ENCODE data around the gene SOD3. TPM values are rescaled to one million over a fixed set of nuclear protein-coding genes. Genes with fewer than 3 reads are reported as not detected.

SOD3 gene
- total and polyA plus RNA-seq, 2 of the 8 experiments (the other 6 are each of a cell fraction or from before 2014, with no cell fraction given), result 4.9 TPM

- no peak overlapping the region for H3K18ac ChIP-seq (ENCODE audit: extremely low read depth, low read length)
- no peak for DNase-seq (ENCODE audit: low read depth in 1 of 2, low spot score in 2 of 2)
- H4K20me1 ChIP-seq (replicated peaks in 1 of 2; ENCODE audit: control insufficient read depth in 1 of 2, insufficient read depth in 2 of 2, low read length in 2 of 2), result no peaks in the 10 kb centered on the region
- H2BK120ac ChIP-seq (replicated peaks; ENCODE audit: low read depth, low read length), result no peak overlapping the region
- no peak overlapping the region for H3K4ac ChIP-seq (replicated peaks; ENCODE audit: insufficient read length, low read depth, low read length)
- ChIA-PET POLR2A (ENCODE audit: partially characterized antibody) (no interaction called here), CTCF (ENCODE audit: partially characterized antibody) (interaction anchor here (1.1 to 1.9 kb wide), 2 partner anchors 16 to 44 kb away, joined by 4 to 6 read pairs; no protein-coding TSS in a partner anchor)
- no peak overlapping the region for H2BK20ac ChIP-seq (ENCODE audit: low read length)
- H4K5ac ChIP-seq (ENCODE audit: insufficient read length, low read depth, low read length), result no peak overlapping the region
- no peak overlapping the region for H3K4me2 ChIP-seq (ENCODE audit: insufficient read depth in 1 of 2, low read depth in 2 of 2, low read length in 2 of 2)
- no peak overlapping the region for H2BK15ac ChIP-seq (ENCODE audit: low read length)
- no peaks in the 10 kb centered on the region for H3K79me1 ChIP-seq (ENCODE audit: low read depth, low read length)
- no peak overlapping the region for H3K56ac ChIP-seq (replicated peaks; ENCODE audit: insufficient read length, low read depth, low read length)
- H3K23me2 ChIP-seq (ENCODE audit: low read depth, low read length), result no peaks in the 10 kb centered on the region
- H4K8ac ChIP-seq (ENCODE audit: extremely low read depth, insufficient read depth, low read length), result no peak overlapping the region
- TF ChIP-seq SP2 (IDR thresholded peaks at IDR 0.05; ENCODE audit: low read length) (no peak), JUND (IDR thresholded peaks at IDR 0.05; ENCODE audit: low read length) (no peak), TAF7 (optimal IDR thresholded peaks at IDR 0.05; ENCODE audit: borderline replicate concordance, low read depth, low read length) (no peak)
- H3K36me3 ChIP-seq (ENCODE audit: control insufficient read depth in 2 of 4, insufficient read depth in 4 of 4, low read length in 3 of 4), result no peaks in the 10 kb centered on the region
- no peak overlapping the region for H2AK5ac ChIP-seq (ENCODE audit: low read depth, low read length)
- H2AFZ ChIP-seq (ENCODE audit: low read length), result no peak overlapping the region
- no peaks in the 10 kb centered on the region for H3K79me2 ChIP-seq (ENCODE audit: control insufficient read depth in 1 of 2, insufficient read depth in 2 of 2, low read length in 2 of 2)
- H3K27ac ChIP-seq (ENCODE audit: low read depth, low read length), result no peak overlapping the region
- H3K9me3 ChIP-seq (ENCODE audit: insufficient read depth in 2 of 2, low read depth in 1 of 2, low read length in 1 of 2), result no peaks in the 10 kb centered on the region
- no peaks in the 10 kb centered on the region for H3K27me3 ChIP-seq (replicated peaks in 1 of 4; ENCODE audit: control insufficient read depth in 3 of 4, extremely low read depth in 1 of 4, insufficient read depth in 3 of 4, low read length in 3 of 4)
- no peak overlapping the region for H2BK12ac ChIP-seq (ENCODE audit: low read depth, low read length)
- H3K14ac ChIP-seq (ENCODE audit: insufficient read length), result no peak overlapping the region
- no peak overlapping the region for H4K91ac ChIP-seq (replicated peaks; ENCODE audit: insufficient read length, low read length)
- H3K23ac ChIP-seq (ENCODE audit: insufficient read length), result no peak overlapping the region
- no peak overlapping the region for H2BK5ac ChIP-seq (ENCODE audit: low read depth, low read length)
- H3K9ac ChIP-seq (replicated peaks in 1 of 4; ENCODE audit: extremely low read depth in 1 of 4, low read depth in 3 of 4, low read length in 3 of 4), result no peak overlapping the region
- no peaks in the 10 kb centered on the region; a peak in 1 of 7 replicates for H3K4me1 ChIP-seq (replicated peaks in 1 of 4; ENCODE audit: control insufficient read depth in 3 of 4, insufficient read depth in 4 of 4, low read length in 3 of 4)
- no peak for FAIRE-seq
- no peak overlapping the region for H3K4me3 ChIP-seq (ENCODE audit: extremely low read depth in 1 of 4, insufficient read depth in 2 of 4, low read depth in 3 of 4, low read length in 4 of 4)
- 80% methylated on average over 3 of the region's 3 CpGs; no CpG with 5 or more reads in 1 of the 2 experiments for WGBS, 2 experiments (ENCODE audit: extremely low coverage in 1 of 2, insufficient coverage in 1 of 2, insufficient read length in 1 of 2, insufficient replicate concordance in 2 of 2, low coverage in 1 of 2, low lambda C conversion rate in 2 of 2, missing lambda C conversion rate in 1 of 2)
These were observed 45.3 kb upstream of the SOD3 start for GRCh38 chr4:24750106-24750505.
